Measurements from ENCODE around the gene VDR. TPM values are rescaled to one million over a fixed set of nuclear protein-coding genes. Genes with fewer than 3 reads are reported as not detected.
"Not testable (repeated sequence)": the region's sequence is repeated elsewhere in the genome, so short reads cannot be mapped to it uniquely, and the experiment has no call there.

Gene VDR
- polyA plus RNA-seq, 10 donors, result 0.21 to 1.5 (median 0.44) TPM

GRCh38 chr12:47849261-47849660 is 55.5 kb downstream of the VDR start:
- DNase-seq, result no peak

GRCh38 chr12:47848853-47849252 is 55.9 kb downstream of the VDR start:
- no peak for DNase-seq

GRCh38 chr12:47846294-47846996 is 58.3 kb downstream of the VDR start:
- DNase-seq, result no peak

GRCh38 chr12:47845081-47845480 is 59.7 kb downstream of the VDR start:
- DNase-seq, result no peak

- no peak for DNase-seq
These were observed 60.4 kb downstream of the VDR start for GRCh38 chr12:47844264-47845019.

- no peak for DNase-seq
These were observed 61.4 kb downstream of the VDR start for GRCh38 chr12:47843226-47843980.

GRCh38 chr12:47842543-47842942 is 62.3 kb downstream of the VDR start:
- not testable (repeated sequence) for DNase-seq

GRCh38 chr12:47841910-47842309 is 62.9 kb downstream of the VDR start:
- DNase-seq, result no peak

- no peak for DNase-seq
These were observed 63.3 kb downstream of the VDR start for GRCh38 chr12:47841501-47841900.

GRCh38 chr12:47840571-47840970 is 64.2 kb downstream of the VDR start:
- no peak for DNase-seq

- peak in 2 of 3 donors; percentile 41 to 51 for DNase-seq
These were observed 65.4 kb downstream of the VDR start for GRCh38 chr12:47839214-47839876.

- DNase-seq, result peak in 1 of 3 donors; percentile 63
These were observed 66.4 kb downstream of the VDR start for GRCh38 chr12:47838286-47838931.

- peak in 2 of 3 donors; percentile 74 for DNase-seq
These were observed 67.3 kb downstream of the VDR start for GRCh38 chr12:47837190-47838171.

GRCh38 chr12:47835831-47836155 is 69.0 kb downstream of the VDR start:
- no peak for DNase-seq

GRCh38 chr12:47835006-47835830 is 69.6 kb downstream of the VDR start:
- no peak for DNase-seq

GRCh38 chr12:47834199-47834903 is 70.4 kb downstream of the VDR start:
- DNase-seq, result no peak

GRCh38 chr12:47833591-47834012 is 71.2 kb downstream of the VDR start:
- DNase-seq, result no peak

GRCh38 chr12:47832263-47832933 is 72.4 kb downstream of the VDR start:
- DNase-seq, result no peak
